UCSD-AML1 (cell line): Measurements from ENCODE around the gene SNRNP27.
"Not testable (repeated sequence)": the region's sequence is repeated elsewhere in the genome, so short reads cannot be mapped to it uniquely, and the experiment has no call there.

ENCODE experiments used
- DNase-seq: peaks from one replicate; lab custom pipeline; 2025; ENCODE audit not compliant: unreplicated experiment; lab: John Stamatoyannopoulos, UW

Gene SNRNP27

DNA sequence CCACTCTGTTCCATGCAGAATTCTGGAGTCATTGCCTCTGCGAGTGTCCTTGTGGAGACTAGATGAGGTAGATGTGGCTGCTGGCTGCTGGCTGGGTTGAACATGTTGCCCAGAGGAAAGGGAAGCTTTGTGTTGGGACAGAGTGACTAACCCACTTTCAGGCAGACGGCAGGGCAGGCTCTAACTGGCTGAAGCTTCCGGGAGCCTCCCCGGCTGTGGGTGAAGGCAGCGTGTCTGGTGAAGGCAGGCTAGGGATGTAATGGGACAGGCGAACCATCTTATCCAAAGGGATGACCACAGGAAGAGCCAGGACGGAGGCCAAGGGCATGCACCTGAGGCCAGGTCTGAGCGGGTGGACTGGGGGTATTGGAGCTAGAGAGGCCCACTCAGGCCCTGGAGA, 51.7 kb downstream of the SNRNP27 start:
- DNase-seq = peak; percentile 76

DNA sequence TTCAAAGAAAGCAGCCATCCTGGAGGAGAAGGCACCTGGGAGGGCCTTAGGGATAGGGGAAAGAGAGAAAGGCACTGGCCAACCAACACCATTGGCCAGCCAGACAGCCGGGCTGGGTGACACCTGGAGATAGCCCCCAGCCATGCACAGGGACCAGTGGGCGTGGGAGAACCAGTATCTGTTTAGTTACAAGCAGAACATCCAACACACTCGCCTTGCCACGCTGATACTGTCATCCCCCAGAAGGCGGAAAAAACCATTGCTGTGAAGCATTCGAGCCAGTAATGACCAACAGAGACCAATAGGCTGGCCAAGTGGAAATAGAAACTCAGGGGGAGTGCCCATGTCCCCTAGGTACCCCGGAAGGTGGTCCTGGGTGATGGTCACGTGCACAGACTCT, 52.2 kb downstream of the SNRNP27 start:
- DNase-seq = no peak

DNA sequence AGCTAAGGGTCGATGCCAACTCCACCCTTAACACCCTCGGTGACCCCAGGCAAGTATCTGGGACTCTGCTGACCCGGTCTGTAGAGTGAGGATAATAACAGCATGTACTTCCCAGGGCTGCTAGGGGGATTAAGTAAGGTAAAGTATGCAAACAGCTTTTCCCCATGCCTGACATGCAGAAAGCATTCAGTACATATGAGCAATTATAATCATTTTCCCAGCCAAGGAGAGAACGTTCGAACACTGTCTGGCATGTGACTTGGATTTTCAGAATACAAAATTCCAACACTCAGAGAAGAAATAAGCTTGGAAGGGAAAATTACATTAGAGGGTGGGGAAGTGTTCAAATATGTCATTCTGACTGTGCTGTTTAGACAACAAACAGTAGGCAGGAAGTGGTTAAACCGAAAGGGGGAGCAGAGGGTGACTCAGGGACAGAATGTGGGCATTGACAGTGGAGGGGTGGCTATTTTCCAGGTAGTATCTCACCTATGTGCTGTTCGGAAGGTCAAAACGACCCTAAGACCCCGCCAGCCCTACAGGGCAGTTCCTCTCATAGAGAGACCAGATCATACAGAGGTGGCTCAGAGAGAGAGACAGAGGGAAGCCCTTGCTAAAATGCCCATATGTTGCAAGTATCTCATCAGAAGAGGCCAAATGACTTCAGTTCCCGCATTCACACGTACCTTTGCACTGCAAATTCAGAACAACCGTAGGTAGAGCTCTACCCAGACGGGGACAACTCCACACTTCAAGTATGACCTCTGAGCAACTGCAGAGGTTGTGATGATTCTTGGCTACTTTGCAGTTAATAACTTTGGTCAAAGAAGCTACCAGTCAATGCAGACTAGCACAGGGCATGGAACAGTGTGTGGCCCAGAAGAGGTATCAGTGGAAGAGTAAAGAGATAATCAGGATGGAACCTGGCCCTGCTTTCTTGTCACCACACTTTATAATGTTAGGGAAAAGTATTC, 52.9 kb downstream of the SNRNP27 start:
- peak; percentile 48 for DNase-seq

DNA sequence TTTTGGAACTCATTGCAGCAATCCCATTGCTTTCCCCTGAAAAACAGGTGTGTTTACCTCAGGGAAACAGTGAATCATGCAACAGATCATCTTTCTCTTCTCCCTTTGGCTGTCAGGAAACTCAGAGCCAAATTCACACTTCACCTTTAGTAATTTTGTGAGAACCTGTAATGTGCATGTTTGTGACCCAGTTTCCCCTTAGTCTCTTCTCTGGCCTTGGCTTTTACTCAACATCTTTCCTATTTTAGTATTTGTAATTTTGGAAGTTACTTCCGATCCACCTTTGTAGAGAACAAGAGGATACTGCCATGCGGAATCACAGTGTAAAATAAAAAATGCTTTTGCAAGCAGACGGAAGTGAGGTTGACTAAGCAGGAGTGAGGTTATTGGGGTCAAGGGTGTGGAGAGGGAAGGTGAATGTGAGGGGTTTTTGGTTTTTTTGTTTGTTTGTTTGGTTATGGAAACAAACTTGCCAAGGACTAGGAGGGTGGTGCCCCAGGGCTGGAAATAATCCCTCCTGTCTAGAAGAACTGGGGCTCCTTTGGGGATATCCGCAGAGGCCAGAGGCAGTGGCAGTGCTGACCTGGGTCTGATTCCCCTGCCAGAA, 53.7 kb downstream of the SNRNP27 start:
- DNase-seq = no peak

DNA sequence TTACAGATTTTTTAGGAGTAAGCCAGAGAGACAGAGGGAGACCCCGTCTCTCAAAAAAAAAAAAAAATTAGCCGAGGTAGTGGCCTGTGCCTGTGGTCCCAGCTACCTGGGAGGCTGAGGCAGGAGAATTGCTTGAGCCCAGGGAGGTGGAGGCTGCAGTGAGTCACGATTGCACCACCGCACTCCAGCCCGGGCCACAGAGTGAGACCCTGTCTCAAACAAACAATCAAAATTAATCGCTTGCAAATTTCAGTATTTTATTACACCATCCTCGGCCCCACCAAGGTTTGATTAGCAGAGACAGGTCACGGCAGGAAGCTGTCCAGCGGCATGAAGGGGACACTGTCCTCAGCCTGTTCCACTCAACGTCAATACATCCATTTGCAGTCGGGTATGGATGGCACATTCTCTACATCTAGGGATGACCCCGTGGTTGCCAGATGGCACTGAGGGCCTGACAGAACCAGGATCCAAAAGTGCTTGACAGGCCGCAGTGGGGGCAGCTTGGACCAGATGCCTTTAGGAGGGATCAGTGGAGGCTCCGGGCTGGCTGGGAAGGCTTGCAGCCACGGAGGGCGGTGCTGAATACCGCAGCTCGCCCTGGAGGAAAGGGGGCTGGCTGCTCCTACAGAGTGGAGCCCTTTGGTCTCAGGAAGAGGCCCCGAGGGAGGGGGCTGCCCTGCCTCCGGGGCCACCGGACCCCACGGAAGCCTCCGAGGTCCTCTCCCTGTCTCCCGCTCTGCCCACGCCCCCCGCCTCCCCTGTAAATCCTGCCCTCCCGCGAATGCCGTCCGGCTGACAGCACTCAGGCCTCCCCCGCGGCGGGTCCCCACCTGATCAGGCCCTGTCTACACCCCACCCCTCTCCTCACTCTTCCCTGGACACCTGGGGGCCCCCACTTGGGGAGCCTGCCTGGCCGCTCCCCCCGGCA, 54.5 kb downstream of the SNRNP27 start:
- DNase-seq = no peak

DNA sequence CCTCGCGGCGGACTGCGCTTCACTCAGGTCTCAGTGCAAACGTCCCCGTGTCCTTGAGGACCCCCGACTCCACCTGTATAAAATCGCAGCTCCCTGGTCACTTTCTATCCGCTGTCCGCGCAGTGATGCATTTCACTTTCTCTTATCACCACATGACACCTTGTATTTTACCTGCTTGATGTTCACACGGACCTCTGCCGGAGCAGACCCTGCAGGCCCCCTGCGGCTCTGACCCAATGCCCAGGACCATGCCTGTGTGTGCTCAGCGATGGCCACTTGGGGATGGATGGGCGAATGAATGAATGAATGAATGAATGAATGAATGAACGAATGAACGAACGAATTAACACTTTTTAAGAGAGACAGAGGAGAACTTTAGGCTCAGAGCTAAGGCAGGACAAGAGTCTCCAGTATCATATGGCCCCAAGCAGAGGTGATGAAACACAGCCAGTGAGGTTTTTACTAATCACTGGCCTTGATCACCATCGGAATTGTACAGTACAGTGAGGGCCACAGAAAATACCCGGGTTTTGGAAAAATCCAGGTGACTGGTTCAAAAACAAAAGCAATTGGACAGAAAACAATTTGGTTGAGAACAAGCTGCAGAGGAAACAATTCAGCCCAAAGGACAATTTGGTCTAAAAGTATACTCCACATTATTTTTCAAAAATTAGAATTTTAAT, 55.3 kb downstream of the SNRNP27 start:
- DNase-seq = no peak

DNA sequence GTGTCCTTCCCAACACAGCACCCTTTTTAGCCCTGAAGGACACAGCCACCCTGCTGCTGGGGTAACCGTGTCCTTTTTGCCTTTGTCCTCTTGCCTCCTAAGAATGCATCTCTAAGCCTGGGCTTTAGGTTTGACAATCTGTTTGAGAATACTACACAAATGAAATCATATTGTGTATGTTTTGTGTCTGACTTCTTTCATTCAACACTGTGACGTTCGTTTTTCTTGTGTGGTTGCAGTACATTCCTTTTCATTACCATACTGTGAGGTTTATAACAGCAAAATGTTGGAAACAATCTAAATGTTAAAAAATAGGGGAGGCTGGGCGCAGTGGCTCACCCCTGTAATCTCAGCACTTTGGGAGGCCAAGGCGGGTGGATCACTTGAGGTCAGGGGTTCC, 56.5 kb downstream of the SNRNP27 start:
- DNase-seq = no peak

DNA sequence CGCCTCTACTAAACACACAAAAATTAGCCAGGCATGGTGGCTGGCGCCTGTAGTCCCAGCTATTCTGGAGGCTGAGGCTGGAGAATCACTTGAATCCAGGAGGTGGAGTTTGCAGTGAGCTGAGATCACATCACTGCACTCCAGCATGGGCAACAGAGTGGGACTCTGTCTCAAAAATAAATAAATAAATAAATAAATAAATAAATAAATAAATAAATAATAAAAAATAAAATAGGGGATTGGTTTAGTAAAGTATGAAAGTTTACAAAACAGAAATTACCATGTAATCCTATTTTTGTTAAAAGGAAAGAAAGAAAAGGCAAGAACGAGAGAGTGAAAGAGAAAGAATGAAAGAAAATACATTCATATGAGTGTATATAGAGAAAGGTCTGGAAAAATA, 56.9 kb downstream of the SNRNP27 start:
- not testable (repeated sequence) for DNase-seq

DNA sequence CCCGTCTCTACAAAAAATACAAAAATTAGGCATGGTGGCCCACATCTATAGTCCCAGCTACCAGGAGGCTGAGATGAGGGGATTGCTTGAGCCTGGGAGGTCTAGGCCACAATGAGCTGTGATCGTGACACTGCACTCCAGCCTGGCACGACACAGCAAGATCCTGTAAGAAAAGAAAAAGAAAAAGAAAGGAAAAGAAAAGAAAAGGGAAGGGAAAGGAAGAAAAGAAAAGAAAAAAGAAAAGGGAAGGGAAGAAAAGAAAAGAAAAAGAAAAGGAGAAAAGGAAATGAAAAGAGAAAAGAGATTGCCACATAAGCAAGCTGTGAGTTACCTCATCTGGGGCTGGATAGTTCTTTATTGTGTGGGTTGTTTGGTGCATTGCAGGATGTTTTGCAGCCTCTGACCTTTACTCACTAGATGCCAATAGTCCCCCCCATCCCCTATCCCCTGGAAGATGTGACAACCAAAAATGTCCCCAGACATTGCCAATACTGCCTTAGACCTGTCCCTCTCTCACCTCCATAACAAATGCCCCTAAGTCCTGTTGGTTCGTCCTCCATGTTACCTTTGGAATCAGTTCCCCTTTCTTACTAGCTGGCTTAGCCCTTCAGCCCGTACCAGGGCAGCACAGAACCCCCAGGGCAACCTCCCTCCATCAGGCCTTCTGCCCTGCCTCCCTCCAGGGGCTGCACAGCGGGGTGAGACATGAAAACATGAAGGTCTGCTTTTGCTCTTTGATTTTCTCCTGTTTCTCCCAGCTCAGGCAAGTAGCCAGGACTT, 58.8 kb downstream of the SNRNP27 start:
- DNase-seq = no peak

DNA sequence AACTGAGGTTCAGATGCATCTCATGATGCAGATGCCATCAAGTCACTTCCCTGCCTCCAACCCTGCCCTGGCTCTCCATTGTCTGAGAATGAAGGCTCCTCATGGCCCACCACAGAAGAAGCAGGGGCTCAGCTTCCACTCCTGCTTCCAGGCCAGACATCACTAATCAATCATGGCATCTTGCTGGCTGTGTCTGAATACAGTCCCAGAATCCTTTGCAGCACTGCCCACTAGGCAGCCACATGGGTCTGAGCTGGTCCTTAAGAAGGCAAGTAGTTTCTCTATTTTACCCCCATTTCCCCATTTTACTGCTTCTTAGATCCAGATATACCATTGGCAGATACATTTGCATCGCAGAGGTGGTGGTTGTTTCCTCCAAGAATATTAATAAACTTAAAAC, 60.3 kb downstream of the SNRNP27 start:
- DNase-seq = no peak
